HG03442 (cell line): ENCODE results near the gene IFIH1.

Source experiments
- ATAC-seq: cut with Tn5 transposase; IDR thresholded peaks from one replicate; pipeline ENCODE4 v1.9.1; 2021; ENCODE audit warnings: mild to moderate bottlenecking, moderate library complexity; ENCODE audit not compliant: unreplicated experiment

The IFIH1 gene

GRCh38 chr2:162220368-162220767 is 98.1 kb downstream of the IFIH1 start:
- ATAC-seq, result no peak

- no peak for ATAC-seq
Observed at GRCh38 chr2:162219426-162219825, 99.1 kb downstream of the IFIH1 start.

- no peak for ATAC-seq
Observed at GRCh38 chr2:162217598-162217997, 100.9 kb downstream of the IFIH1 start.
